Upper lobe of left lung (tissue), 4 donors: ENCODE results near the gene ALG9.

Experiments used
- CTCF ChIP-seq, 6 experiments: fragments of 450-650 bp in 4 of 6; fragments of 200-600 bp in 2 of 6; sonication (generic) in 2 of 6; IDR thresholded peaks; one replicate each; pipeline ENCODE4 v1.5.1; 2016 to 2019; ENCODE audit warnings: antibody characterized with exemption in 6 of 6
- EP300 ChIP-seq, 4 donors: sonication (generic); formaldehyde crosslinking; IDR thresholded peaks; one replicate each; pipeline ENCODE4 v1.5.1; 2017; ENCODE audit warnings: antibody characterized with exemption in 4 of 4, control low read depth in 2 of 4

DNA sequence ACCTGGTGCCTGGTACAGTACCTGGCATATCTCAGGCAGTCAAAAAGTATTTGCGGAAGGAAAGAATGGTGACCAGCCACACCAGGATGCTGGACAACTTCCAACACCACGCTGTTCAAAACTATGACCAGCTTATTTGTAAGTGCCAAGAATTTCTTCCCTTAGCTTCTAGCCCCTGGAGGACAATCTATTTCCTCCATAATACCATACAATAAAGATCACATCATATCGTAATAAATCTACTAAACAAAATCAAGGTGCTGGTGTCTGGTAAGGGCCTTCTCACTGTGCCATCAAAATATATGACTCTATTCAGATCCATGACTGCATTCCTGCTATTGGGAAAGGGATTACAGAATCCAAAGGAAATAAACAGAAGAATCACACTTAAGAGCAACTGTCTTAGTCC is 51.5 kb downstream of the ALG9 start:
- TF ChIP-seq CTCF (IDR thresholded peaks at IDR 0.05): no peak
- TF ChIP-seq EP300 (IDR thresholded peaks at IDR 0.05): no peak
